Adrenal gland (tissue), 5 donors: Measurements from ENCODE around the gene PHC2.

Experiments
- CTCF ChIP-seq, 6 experiments: fragments of 450-650 bp in 4 of 6; fragments of 200-600 bp in 2 of 6; sonication (generic) in 1 of 6; IDR thresholded peaks; 1 replicate in 5 of 6; 2 replicates in 1 of 6; pipeline versions ENCODE4 v1.5.1 to v1.8.0; 2016 to 2021; ENCODE audit warnings: antibody characterized with exemption in 6 of 6, mild to moderate bottlenecking in 2 of 6, moderate library complexity in 1 of 6
- POLR2A ChIP-seq, 2 donors: fragments of 450-650 bp; IDR thresholded peaks; one replicate each; pipeline ENCODE4 v1.6.1; 2017; ENCODE audit warnings: antibody characterized with exemption in 2 of 2, mild to moderate bottlenecking in 2 of 2, moderate library complexity in 1 of 2
- donor health status: DM: no; HTN: no; CAD: no.

GRCh38 chr1:33310702-33311101 is 120.2 kb downstream of the PHC2 start:
- TF ChIP-seq CTCF (IDR thresholded peaks at IDR 0.05): no peak
- no peak for TF ChIP-seq POLR2A (IDR thresholded peaks at IDR 0.05)
